Measurements from ENCODE around the gene IDH3B.
A peak's percentile ranks its signal among the peaks of the same experiment; 100 is the strongest.

The IDH3B gene

DNA sequence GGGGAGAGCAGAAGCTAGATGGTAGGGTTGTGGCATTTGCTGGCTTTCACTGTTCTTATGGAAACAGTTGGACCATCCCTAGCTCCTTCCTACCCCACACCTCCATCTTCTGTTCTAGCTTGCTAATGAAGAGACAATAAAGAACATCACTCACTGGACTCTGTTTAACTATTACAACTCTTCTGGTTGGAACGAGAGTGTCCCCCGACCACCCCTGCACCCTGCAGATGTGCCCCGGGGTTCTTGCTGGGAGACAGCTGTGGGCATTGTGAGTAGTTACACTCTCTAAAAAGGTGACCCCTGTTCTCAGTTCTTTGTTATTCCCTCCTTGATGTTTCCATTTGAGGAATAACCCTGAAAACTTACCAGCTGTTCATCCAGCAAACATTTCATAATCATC lies 51.9 kb downstream of the IDH3B start:
- no peak for DNase-seq

DNA sequence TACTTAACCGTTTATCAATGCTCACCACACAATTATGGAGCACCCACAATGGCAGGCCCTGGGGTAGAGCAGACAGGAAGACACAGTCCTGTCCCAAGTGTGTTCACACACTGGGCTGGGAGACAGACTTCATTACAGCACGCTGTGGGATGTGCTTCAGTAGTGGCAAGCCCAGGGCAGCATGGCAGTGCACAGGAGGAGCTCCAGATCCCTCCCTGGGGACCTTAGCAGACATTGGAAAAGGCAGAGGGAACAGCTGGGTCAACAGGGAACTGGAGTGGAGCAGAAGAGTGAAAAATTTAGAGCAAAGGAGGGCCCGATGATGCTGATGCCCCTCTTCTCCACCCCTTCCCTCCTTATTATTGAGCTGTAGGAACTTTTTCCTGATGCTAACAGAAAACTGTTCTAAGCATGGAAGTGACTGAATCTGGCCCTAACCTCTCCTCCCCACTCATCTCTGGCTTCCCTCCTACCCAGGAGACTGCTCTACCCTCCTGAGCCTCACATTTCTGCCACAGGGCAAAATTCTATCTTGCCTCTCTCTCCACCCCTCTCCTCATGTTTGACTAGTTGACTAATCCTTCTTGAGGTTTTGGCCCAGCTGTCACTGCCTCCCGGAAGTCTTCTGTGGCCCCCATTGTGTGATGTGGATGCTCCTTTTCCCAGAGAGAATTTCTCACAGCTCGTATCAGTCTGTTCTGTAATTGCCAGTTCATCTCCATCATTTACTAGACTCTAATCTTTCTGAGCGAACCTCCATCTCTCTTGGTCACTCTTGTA lies 52.9 kb downstream of the IDH3B start:
- peak; percentile 31 for DNase-seq

DNA sequence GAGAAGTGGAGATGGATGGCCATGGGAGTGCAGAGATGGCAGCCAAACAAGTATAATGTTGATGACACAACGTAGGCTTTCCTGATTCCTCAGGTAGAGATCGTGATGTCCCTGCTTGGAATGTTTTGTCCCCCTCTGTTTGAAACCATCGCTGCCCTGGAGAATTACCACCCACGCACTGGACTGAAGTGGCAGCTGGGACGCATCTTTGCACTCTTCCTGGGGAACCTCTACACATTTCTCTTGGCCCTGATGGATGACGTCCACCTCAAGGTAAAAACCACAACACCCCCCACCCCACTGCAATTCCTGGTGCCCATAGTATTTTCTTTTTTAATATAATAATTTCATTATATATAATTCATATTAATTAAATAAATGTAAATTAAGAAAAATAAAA lies 53.7 kb downstream of the IDH3B start:
- DNase-seq: no peak
